ENCODE results near the gene RFX2. TPM values are rescaled to one million over a fixed set of nuclear protein-coding genes. Genes with fewer than 3 reads are reported as not detected.
"Not testable (repeated sequence)": the region's sequence is repeated elsewhere in the genome, so short reads cannot be mapped to it uniquely, and the experiment has no call there.

RFX2 gene
- total RNA-seq, 1 experiment from 2014 or later, result 4.6 TPM

DNA sequence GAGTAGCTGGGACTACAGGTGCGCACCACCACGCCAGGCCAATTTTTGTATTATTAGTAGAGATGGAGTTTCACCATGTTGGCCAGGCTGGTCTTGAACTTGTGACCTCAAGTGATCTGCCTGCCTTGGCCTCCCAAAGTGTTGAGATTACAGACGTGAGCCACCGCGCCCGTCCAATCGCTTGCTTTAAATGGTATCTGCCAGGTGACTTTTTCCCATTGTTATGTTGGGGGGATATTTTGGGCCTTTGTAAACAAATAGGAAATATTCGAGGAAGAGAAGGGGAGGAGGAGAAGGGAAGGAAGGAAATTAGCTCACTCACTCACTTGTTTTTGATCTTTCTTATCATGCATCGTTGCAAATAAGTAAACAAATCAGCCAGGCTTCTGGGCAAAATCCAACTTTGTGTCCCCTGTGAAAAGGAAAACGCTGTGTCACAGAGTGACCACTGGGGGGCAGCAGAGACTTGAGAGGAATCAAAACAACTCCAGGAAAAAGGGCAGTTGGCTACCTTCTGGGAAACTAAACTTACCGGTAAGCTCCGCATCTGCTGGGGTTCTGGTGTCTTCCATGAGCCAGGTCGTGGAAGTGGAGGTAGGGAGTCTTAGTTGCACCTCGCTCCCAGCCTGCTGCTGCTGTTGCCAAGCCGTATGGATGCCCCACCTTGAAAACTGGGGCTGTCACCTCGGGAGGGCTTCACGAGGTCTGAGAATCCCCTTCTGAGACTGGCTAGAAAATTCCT is 123.1 kb downstream of the RFX2 start:
- DNase-seq (ENCODE audit: low spot score) (peak; percentile 84), ATAC-seq (peak; percentile 46)
- no peak overlapping the region for H3K4me3 Mint-ChIP-seq
- H3K27ac Mint-ChIP-seq, result peak overlapping the region; percentile 46; the same call in 1 of the 2 replicates
- ChIA-PET CTCF (interaction anchor here (0.6 to 9.1 kb wide), 33 partner anchors 8 to 547 kb away, joined by 3 to 245 read pairs (median 5); partner anchors contain the start of genes RANBP3 and VMAC), POLR2A (no interaction called here)
- H3K9me3 Mint-ChIP-seq, result no peaks in the 10 kb centered on the region
- peaks cover 4% of the 10 kb centered on the region for H3K27me3 Mint-ChIP-seq (ENCODE audit: low read depth)
- TF ChIP-seq, protein P1, sequence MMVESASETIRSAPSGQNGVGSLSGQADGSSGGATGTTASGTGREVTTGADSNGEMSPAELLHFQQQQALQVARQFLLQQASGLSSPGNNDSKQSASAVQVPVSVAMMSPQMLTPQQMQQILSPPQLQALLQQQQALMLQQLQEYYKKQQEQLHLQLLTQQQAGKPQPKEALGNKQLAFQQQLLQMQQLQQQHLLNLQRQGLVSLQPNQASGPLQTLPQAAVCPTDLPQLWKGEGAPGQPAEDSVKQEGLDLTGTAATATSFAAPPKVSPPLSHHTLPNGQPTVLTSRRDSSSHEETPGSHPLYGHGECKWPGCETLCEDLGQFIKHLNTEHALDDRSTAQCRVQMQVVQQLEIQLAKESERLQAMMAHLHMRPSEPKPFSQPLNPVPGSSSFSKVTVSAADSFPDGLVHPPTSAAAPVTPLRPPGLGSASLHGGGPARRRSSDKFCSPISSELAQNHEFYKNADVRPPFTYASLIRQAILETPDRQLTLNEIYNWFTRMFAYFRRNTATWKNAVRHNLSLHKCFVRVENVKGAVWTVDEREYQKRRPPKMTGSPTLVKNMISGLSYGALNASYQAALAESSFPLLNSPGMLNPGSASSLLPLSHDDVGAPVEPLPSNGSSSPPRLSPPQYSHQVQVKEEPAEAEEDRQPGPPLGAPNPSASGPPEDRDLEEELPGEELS (CRISPR knock-in tag; IDR thresholded peaks at IDR 0.05), result no peak
- TF ChIP-seq, protein P2, sequence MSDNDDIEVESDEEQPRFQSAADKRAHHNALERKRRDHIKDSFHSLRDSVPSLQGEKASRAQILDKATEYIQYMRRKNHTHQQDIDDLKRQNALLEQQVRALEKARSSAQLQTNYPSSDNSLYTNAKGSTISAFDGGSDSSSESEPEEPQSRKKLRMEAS (CRISPR knock-in tag; IDR thresholded peaks at IDR 0.05), result no peak
- TF ChIP-seq MXD4 (CRISPR knock-in tag; IDR thresholded peaks at IDR 0.05; ENCODE audit: borderline replicate concordance) (no peak), JAZF1 (CRISPR knock-in tag; IDR thresholded peaks at IDR 0.05) (no peak)
- TF ChIP-seq, protein P3, sequence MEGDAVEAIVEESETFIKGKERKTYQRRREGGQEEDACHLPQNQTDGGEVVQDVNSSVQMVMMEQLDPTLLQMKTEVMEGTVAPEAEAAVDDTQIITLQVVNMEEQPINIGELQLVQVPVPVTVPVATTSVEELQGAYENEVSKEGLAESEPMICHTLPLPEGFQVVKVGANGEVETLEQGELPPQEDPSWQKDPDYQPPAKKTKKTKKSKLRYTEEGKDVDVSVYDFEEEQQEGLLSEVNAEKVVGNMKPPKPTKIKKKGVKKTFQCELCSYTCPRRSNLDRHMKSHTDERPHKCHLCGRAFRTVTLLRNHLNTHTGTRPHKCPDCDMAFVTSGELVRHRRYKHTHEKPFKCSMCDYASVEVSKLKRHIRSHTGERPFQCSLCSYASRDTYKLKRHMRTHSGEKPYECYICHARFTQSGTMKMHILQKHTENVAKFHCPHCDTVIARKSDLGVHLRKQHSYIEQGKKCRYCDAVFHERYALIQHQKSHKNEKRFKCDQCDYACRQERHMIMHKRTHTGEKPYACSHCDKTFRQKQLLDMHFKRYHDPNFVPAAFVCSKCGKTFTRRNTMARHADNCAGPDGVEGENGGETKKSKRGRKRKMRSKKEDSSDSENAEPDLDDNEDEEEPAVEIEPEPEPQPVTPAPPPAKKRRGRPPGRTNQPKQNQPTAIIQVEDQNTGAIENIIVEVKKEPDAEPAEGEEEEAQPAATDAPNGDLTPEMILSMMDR (IDR thresholded peaks at IDR 0.05), result peak; percentile 90
- peaks cover 12% of the 10 kb centered on the region for H3K4me1 Mint-ChIP-seq
- H3K36me3 Mint-ChIP-seq, result no peaks in the 10 kb centered on the region

DNA sequence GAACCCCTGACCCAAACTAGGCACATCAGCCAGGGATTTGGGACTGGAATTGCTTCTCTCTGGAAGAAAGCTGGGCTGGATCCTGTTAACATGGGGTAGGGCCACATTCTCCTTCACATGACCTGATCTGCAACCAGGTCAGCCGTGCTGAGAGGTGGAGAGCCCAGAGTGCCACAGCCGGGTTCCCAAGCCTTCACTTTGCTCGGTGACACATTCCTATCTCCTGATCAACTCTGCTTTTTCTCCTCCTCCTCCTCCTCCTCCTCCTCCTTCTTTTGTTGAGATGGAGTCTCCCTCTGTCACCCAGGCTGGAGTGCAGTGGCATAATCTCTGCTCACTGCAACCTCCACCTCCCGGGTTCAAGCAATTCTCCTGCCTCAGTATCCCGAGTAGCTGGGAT is 124.5 kb downstream of the RFX2 start:
- POLR2A ChIA-PET; H3K4me3 Mint-ChIP-seq; H3K9me3 Mint-ChIP-seq; H3K36me3 Mint-ChIP-seq; H3K27me3 Mint-ChIP-seq (ENCODE audit: low read depth); ATAC-seq; H3K27ac Mint-ChIP-seq; DNase-seq (ENCODE audit: low spot score): not testable (repeated sequence)
- H3K4me1 Mint-ChIP-seq, result peaks cover 12% of the 10 kb centered on the region
- CTCF ChIA-PET, result interaction anchor here (1.1 to 9.1 kb wide), 5 partner anchors 18 to 140 kb away, joined by 3 to 245 read pairs (median 23); no protein-coding TSS in a partner anchor

DNA sequence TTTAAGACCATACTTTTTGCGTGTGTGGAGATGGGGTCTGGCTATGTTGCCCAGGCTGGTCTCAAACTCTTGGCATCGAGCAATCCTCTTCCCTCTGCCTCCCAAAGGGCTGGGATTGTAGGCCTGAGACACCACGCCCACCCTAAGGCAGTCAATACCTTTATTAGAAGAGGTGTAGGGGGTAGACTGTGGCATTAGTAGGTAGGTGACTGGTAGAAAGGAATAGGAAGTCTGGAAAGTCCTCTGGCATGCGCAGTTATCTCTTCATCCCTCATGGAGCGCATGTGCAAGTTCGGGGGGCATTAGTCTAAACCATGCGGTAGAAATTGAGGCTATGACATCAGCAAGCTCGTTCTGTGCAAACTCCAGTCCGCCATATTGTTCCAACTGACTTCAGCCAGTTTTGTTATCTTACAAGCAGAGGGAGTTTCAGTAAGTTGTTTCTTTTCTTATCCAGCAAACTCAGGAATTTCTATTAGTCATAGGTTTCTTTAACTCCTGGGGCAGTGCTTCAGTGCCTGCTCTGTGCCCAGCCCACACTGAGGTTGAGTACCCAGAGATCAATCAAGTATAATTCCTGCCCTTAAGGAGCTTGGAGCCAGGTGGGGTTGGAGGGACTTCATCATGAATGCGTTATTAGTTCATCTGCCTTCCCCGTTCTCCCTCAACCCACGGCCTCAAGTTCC is 125.1 kb downstream of the RFX2 start:
- H3K36me3 Mint-ChIP-seq, result no peaks in the 10 kb centered on the region
- H3K27ac Mint-ChIP-seq, result no peak overlapping the region
- H3K4me3 Mint-ChIP-seq, result no peak overlapping the region
- TF ChIP-seq, protein P4, sequence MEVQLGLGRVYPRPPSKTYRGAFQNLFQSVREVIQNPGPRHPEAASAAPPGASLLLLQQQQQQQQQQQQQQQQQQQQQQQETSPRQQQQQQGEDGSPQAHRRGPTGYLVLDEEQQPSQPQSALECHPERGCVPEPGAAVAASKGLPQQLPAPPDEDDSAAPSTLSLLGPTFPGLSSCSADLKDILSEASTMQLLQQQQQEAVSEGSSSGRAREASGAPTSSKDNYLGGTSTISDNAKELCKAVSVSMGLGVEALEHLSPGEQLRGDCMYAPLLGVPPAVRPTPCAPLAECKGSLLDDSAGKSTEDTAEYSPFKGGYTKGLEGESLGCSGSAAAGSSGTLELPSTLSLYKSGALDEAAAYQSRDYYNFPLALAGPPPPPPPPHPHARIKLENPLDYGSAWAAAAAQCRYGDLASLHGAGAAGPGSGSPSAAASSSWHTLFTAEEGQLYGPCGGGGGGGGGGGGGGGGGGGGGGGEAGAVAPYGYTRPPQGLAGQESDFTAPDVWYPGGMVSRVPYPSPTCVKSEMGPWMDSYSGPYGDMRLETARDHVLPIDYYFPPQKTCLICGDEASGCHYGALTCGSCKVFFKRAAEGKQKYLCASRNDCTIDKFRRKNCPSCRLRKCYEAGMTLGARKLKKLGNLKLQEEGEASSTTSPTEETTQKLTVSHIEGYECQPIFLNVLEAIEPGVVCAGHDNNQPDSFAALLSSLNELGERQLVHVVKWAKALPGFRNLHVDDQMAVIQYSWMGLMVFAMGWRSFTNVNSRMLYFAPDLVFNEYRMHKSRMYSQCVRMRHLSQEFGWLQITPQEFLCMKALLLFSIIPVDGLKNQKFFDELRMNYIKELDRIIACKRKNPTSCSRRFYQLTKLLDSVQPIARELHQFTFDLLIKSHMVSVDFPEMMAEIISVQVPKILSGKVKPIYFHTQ (CRISPR knock-in tag; IDR thresholded peaks at IDR 0.05), result no peak
- peak; percentile 83; the same call in 1 of the 2 replicates for TF ChIP-seq ZNF121 (CRISPR knock-in tag; IDR thresholded peaks at IDR 0.05)
- TF ChIP-seq, protein P5, sequence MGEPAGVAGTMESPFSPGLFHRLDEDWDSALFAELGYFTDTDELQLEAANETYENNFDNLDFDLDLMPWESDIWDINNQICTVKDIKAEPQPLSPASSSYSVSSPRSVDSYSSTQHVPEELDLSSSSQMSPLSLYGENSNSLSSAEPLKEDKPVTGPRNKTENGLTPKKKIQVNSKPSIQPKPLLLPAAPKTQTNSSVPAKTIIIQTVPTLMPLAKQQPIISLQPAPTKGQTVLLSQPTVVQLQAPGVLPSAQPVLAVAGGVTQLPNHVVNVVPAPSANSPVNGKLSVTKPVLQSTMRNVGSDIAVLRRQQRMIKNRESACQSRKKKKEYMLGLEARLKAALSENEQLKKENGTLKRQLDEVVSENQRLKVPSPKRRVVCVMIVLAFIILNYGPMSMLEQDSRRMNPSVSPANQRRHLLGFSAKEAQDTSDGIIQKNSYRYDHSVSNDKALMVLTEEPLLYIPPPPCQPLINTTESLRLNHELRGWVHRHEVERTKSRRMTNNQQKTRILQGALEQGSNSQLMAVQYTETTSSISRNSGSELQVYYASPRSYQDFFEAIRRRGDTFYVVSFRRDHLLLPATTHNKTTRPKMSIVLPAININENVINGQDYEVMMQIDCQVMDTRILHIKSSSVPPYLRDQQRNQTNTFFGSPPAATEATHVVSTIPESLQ (CRISPR knock-in tag; IDR thresholded peaks at IDR 0.05), result no peak
- TF ChIP-seq NFATC4 (CRISPR knock-in tag; IDR thresholded peaks at IDR 0.05), result no peak
- H3K9me3 Mint-ChIP-seq, result no peaks in the 10 kb centered on the region
- peaks cover 9% of the 10 kb centered on the region for H3K4me1 Mint-ChIP-seq
- POLR2A ChIA-PET, result no interaction called here
- H3K27me3 Mint-ChIP-seq (ENCODE audit: low read depth), result peaks cover 4% of the 10 kb centered on the region
- CTCF ChIA-PET, result interaction anchor here (1.1 to 2.8 kb wide), 4 partner anchors 17 to 140 kb away, joined by 3 to 38 read pairs (median 12); no protein-coding TSS in a partner anchor
- DNase-seq (ENCODE audit: low spot score) (no peak), ATAC-seq (no peak)

Measured in WTC11 (cell line).